Prostate gland (tissue), 2 donors: ENCODE results near the gene RGS11. TPM values are rescaled to one million over a fixed set of nuclear protein-coding genes. Genes with fewer than 3 reads are reported as not detected.

Source experiments
- DNase-seq: peaks from one replicate; pipeline ENCODE4 v3.0.0-alpha.2; 2019; ENCODE audit warnings: low spot score
- H3K27ac ChIP-seq, 2 donors: fragments of 200-600 bp; sonication (generic); 2 replicates each; pipeline ENCODE4 v1.5.1; 2017 to 2019
- H3K27me3 ChIP-seq: fragments of 200-600 bp; sonication (generic); replicated peaks from 2 replicates; pipeline ENCODE4 v1.5.1; 2019; ENCODE audit not compliant: insufficient read depth
- H3K36me3 ChIP-seq, 2 donors: fragments of 200-600 bp; sonication (generic); 1 replicate in 1 of 2; 2 replicates in 1 of 2; pipeline versions ENCODE4 v1.5.1 to v1.8.1; 2017 to 2019
- H3K4me1 ChIP-seq: fragments of 200-600 bp; sonication (generic); replicated peaks from 2 replicates; pipeline ENCODE4 v1.5.1; 2019
- H3K4me3 ChIP-seq, 2 donors: fragments of 200-600 bp; sonication (generic); 2 replicates each; pipeline ENCODE4 v1.5.1; 2017 to 2019
- H3K9me3 ChIP-seq: fragments of 200-600 bp; sonication (generic); 2 replicates; pipeline ENCODE4 v1.5.1; 2017
- CTCF ChIP-seq, 4 experiments: fragments of 200-600 bp in 2 of 4; fragments of 450-650 bp in 2 of 4; sonication (generic) in 2 of 4; IDR thresholded peaks; 1 replicate in 3 of 4; 2 replicates in 1 of 4; pipeline ENCODE4 v1.5.1; 2016 to 2019; ENCODE audit warnings: antibody characterized with exemption in 4 of 4, mild to moderate bottlenecking in 2 of 4, moderate library complexity in 2 of 4
- POLR2A ChIP-seq: fragments of 450-650 bp; IDR thresholded peaks from one replicate; pipeline ENCODE4 v1.6.1; 2016; ENCODE audit warnings: antibody characterized with exemption, mild to moderate bottlenecking
- POLR2AphosphoS5 ChIP-seq: sonication (generic); formaldehyde crosslinking; IDR thresholded peaks from one replicate; pipeline ENCODE4 v1.6.1; 2017; ENCODE audit warnings: antibody characterized with exemption
- WGBS: methylation state at CpG from one replicate; pipeline ENCODE4 v1.1.5; 2018; 5-methylcytosine and 5-hydroxymethylcytosine counted together
- intact Hi-C: fragments of 100-400 bp; cut with DNase I; formaldehyde crosslinking; loops from one replicate; pipeline ENCODE4 v1.14.2; 2022
- total RNA-seq, 2 donors: library from RNA; depleted of rRNA; stranded (reverse); fragments of >200 nt; gene quantifications; one replicate each; pipeline ENCODE4 v1.1.0, GENCODE V29; 2016

The RGS11 gene
- total RNA-seq, 2 donors from 2014 or later, result 2.3 to 5.9 TPM

- no peak for DNase-seq
- peaks cover 3% of the 10 kb centered on the region for H3K27me3 ChIP-seq
Observed at GRCh38 chr16:276426-277077, 808 bp upstream of the RGS11 start.

GRCh38 chr16:275041-275641, 603 bp downstream of the RGS11 start:
- no peak for DNase-seq
- intact Hi-C loops, result no loop called here
- Histone ChIP-seq H3K4me3 (peak overlapping the region; percentile 29 to 42), H3K27me3 (no peaks in the 10 kb centered on the region), H3K9me3 (no peaks in the 10 kb centered on the region), H3K4me1 (peaks cover 4% of the 10 kb centered on the region), H3K27ac (no peak overlapping the region), H3K36me3 (no peaks in the 10 kb centered on the region)
- under 1% methylated on average over 35 of the region's 58 CpGs for WGBS
- TF ChIP-seq POLR2AphosphoS5, result no peak
- TF ChIP-seq CTCF (IDR thresholded peaks at IDR 0.05), result no peak
- TF ChIP-seq POLR2A, result no peak

More at GRCh38 chr16:276426-277077, 808 bp upstream of the RGS11 start:
- H3K36me3 ChIP-seq, result no peaks in the 10 kb centered on the region
- peaks cover 9% of the 10 kb centered on the region for H3K4me1 ChIP-seq
- intact Hi-C loops, result no loop called here
- no peak for TF ChIP-seq POLR2AphosphoS5
- TF ChIP-seq CTCF (IDR thresholded peaks at IDR 0.05), result no peak
- TF ChIP-seq POLR2A, result no peak
- no peaks in the 10 kb centered on the region for H3K9me3 ChIP-seq
- WGBS, result 87% methylated on average over 18 of the region's 20 CpGs
- no peak overlapping the region for H3K27ac ChIP-seq
- no peak overlapping the region for H3K4me3 ChIP-seq

- Histone ChIP-seq H3K9me3 (no peaks in the 10 kb centered on the region), H3K27ac (no peak overlapping the region), H3K27me3 (no peaks in the 10 kb centered on the region), H3K4me1 (peaks cover 4% of the 10 kb centered on the region), H3K4me3 (no peak overlapping the region), H3K36me3 (no peaks in the 10 kb centered on the region)
- no peak for DNase-seq
- 86% methylated on average over 15 of the region's 30 CpGs for WGBS
- TF ChIP-seq POLR2A, result no peak
- no peak for TF ChIP-seq CTCF (IDR thresholded peaks at IDR 0.05)
- TF ChIP-seq POLR2AphosphoS5, result no peak
- intact Hi-C loops, result no loop called here
Observed at GRCh38 chr16:273547-274421, 2.0 kb downstream of the RGS11 start.

- no peak for DNase-seq
- Histone ChIP-seq H3K4me1 (peaks cover 4% of the 10 kb centered on the region), H3K4me3 (no peak overlapping the region), H3K27ac (no peak overlapping the region), H3K36me3 (no peaks in the 10 kb centered on the region), H3K27me3 (no peaks in the 10 kb centered on the region), H3K9me3 (no peaks in the 10 kb centered on the region)
- WGBS, result 75% methylated on average over 23 of the region's 36 CpGs
- TF ChIP-seq POLR2A, result no peak
- TF ChIP-seq POLR2AphosphoS5, result no peak
- TF ChIP-seq CTCF (IDR thresholded peaks at IDR 0.05), result no peak
- intact Hi-C loops, result no loop called here
Observed at GRCh38 chr16:272633-273546, 2.9 kb downstream of the RGS11 start.
